ENCODE results near the gene TSPEAR. TPM values are rescaled to one million over a fixed set of nuclear protein-coding genes. Genes with fewer than 3 reads are reported as not detected.

TSPEAR gene
- total RNA-seq, 1 donor = not detected

GRCh38 chr21:44735821-44736220 lies 24.4 kb upstream of the TSPEAR start:
- H3K27me3 ChIP-seq (ENCODE audit: insufficient read depth, low read length) = peaks cover 13% of the 10 kb centered on the region
- H3K27ac ChIP-seq (ENCODE audit: low read depth, low read length) = no peak overlapping the region
- no peaks in the 10 kb centered on the region for H4K20me1 ChIP-seq (ENCODE audit: insufficient read depth, low read length)
- no peak for TF ChIP-seq CTCF (IDR thresholded peaks at IDR 0.05; ENCODE audit: extremely low read depth, low read depth, low read length)
- no peaks in the 10 kb centered on the region for H3K79me2 ChIP-seq (ENCODE audit: insufficient read depth, low read length)
- no peaks in the 10 kb centered on the region for H3K4me1 ChIP-seq (ENCODE audit: insufficient read depth, low read length)
- no peaks in the 10 kb centered on the region for H3K36me3 ChIP-seq (ENCODE audit: insufficient read depth, low read length)
- no peak overlapping the region for H3K4me3 ChIP-seq (ENCODE audit: insufficient read depth, low read length)
- no peak overlapping the region for H2AFZ ChIP-seq (ENCODE audit: low read length)
- peaks cover 19% of the 10 kb centered on the region for H3K9me3 ChIP-seq (ENCODE audit: low read depth, low read length)
- DNase-seq (ENCODE audit: insufficient read length, low spot score, missing footprints) = no peak
- H3K4me2 ChIP-seq (ENCODE audit: insufficient read depth, low read length) = no peak overlapping the region

GRCh38 chr21:44734841-44735240 lies 23.5 kb upstream of the TSPEAR start:
- no peak for DNase-seq (ENCODE audit: insufficient read length, low spot score, missing footprints)
- TF ChIP-seq CTCF (IDR thresholded peaks at IDR 0.05; ENCODE audit: extremely low read depth, low read depth, low read length) = no peak
- no peaks in the 10 kb centered on the region for H3K36me3 ChIP-seq (ENCODE audit: insufficient read depth, low read length)
- H4K20me1 ChIP-seq (ENCODE audit: insufficient read depth, low read length) = no peaks in the 10 kb centered on the region
- H3K4me1 ChIP-seq (ENCODE audit: insufficient read depth, low read length) = no peaks in the 10 kb centered on the region
- H3K4me2 ChIP-seq (ENCODE audit: insufficient read depth, low read length) = no peak overlapping the region
- H2AFZ ChIP-seq (ENCODE audit: low read length) = no peak overlapping the region
- no peaks in the 10 kb centered on the region for H3K79me2 ChIP-seq (ENCODE audit: insufficient read depth, low read length)
- H3K9me3 ChIP-seq (ENCODE audit: low read depth, low read length) = peaks cover 19% of the 10 kb centered on the region
- H3K4me3 ChIP-seq (ENCODE audit: insufficient read depth, low read length) = no peak overlapping the region
- peaks cover 14% of the 10 kb centered on the region for H3K27me3 ChIP-seq (ENCODE audit: insufficient read depth, low read length)
- H3K27ac ChIP-seq (ENCODE audit: low read depth, low read length) = no peak overlapping the region

- DNase-seq (ENCODE audit: insufficient read length, low spot score, missing footprints) = peak; percentile 76
- Histone ChIP-seq H3K4me2 (ENCODE audit: insufficient read depth, low read length) (no peak overlapping the region), H3K27ac (ENCODE audit: low read depth, low read length) (no peak overlapping the region), H3K9me3 (ENCODE audit: low read depth, low read length) (peaks cover 19% of the 10 kb centered on the region), H2AFZ (ENCODE audit: low read length) (no peak overlapping the region), H4K20me1 (ENCODE audit: insufficient read depth, low read length) (no peaks in the 10 kb centered on the region), H3K36me3 (ENCODE audit: insufficient read depth, low read length) (no peaks in the 10 kb centered on the region), H3K79me2 (ENCODE audit: insufficient read depth, low read length) (no peaks in the 10 kb centered on the region), H3K4me1 (ENCODE audit: insufficient read depth, low read length) (no peaks in the 10 kb centered on the region), H3K4me3 (ENCODE audit: insufficient read depth, low read length) (no peak overlapping the region), H3K27me3 (ENCODE audit: insufficient read depth, low read length) (peaks cover 14% of the 10 kb centered on the region)
- TF ChIP-seq CTCF (IDR thresholded peaks at IDR 0.05; ENCODE audit: extremely low read depth, low read depth, low read length) = no peak
Measured at GRCh38 chr21:44734026-44734745, 22.8 kb upstream of the TSPEAR start.

- H3K9me3 ChIP-seq (ENCODE audit: low read depth, low read length) = peaks cover 8% of the 10 kb centered on the region
- DNase-seq (ENCODE audit: insufficient read length, low spot score, missing footprints) = no peak
- H3K4me2 ChIP-seq (ENCODE audit: insufficient read depth, low read length) = no peak overlapping the region
- H4K20me1 ChIP-seq (ENCODE audit: insufficient read depth, low read length) = no peaks in the 10 kb centered on the region
- peaks cover 14% of the 10 kb centered on the region for H3K27me3 ChIP-seq (ENCODE audit: insufficient read depth, low read length)
- H3K36me3 ChIP-seq (ENCODE audit: insufficient read depth, low read length) = no peaks in the 10 kb centered on the region
- no peak overlapping the region for H2AFZ ChIP-seq (ENCODE audit: low read length)
- no peaks in the 10 kb centered on the region for H3K79me2 ChIP-seq (ENCODE audit: insufficient read depth, low read length)
- no peaks in the 10 kb centered on the region for H3K4me1 ChIP-seq (ENCODE audit: insufficient read depth, low read length)
- no peak overlapping the region for H3K27ac ChIP-seq (ENCODE audit: low read depth, low read length)
- TF ChIP-seq CTCF (IDR thresholded peaks at IDR 0.05; ENCODE audit: extremely low read depth, low read depth, low read length) = no peak
- no peak overlapping the region for H3K4me3 ChIP-seq (ENCODE audit: insufficient read depth, low read length)
Measured at GRCh38 chr21:44732956-44733355, 21.6 kb upstream of the TSPEAR start.

All from osteoblast (primary cell).